IMR-90 (cell line): ENCODE results near the gene SCFD1. TPM values are rescaled to one million over a fixed set of nuclear protein-coding genes. Genes with fewer than 3 reads are reported as not detected.

Source experiments
- ATAC-seq: fragments of 200-7000 bp; cut with Tn5 transposase; 2 replicates; pipeline ENCODE4 v1.9.1; 2020; ENCODE audit warnings: low read depth, mild to moderate bottlenecking, moderate library complexity
- BruUV-seq: library from RNA; stranded (reverse); fragments of 400-500 nt; replicated peaks from 2 replicates; lab custom pipeline; 2021; lab: Mats Ljungman, UMichigan
- CTCF ChIA-PET: fragments of 300-600 bp; formaldehyde crosslinking; extraction: SDS; loops from one replicate; lab custom pipeline; 2021; ENCODE audit warnings: antibody characterized with exemption; lab: Yijun Ruan, JAX
- POLR2A ChIA-PET: fragments of 300-600 bp; sonication (Branson Sonifier 250); formaldehyde crosslinking; loops from one replicate; lab custom pipeline; 2022; ENCODE audit warnings: antibody characterized with exemption; ENCODE audit not compliant: unreplicated experiment; lab: Charles Lee
- DNase-seq: peaks from one replicate; pipeline ENCODE4 v3.0.0; 2013
- H2AFZ ChIP-seq: replicated peaks from 2 replicates; pipeline ENCODE3; 2013; ENCODE audit warnings: low read length, mild to moderate bottlenecking; ENCODE audit not compliant: poor library complexity
- H2AK5ac ChIP-seq: 2 replicates; pipeline ENCODE4 v1.6.1; 2013; ENCODE audit warnings: low read depth, low read length, inconsistent platforms
- H2AK9ac ChIP-seq: replicated peaks from 2 replicates; pipeline ENCODE3; 2013; ENCODE audit warnings: mild to moderate bottlenecking, low read depth, low read length, moderate library complexity; ENCODE audit not compliant: poor library complexity
- H2BK120ac ChIP-seq: 2 replicates; pipeline ENCODE4 v1.6.1; 2013; ENCODE audit warnings: low read depth, low read length, inconsistent platforms
- H2BK15ac ChIP-seq: 3 replicates; pipeline ENCODE4 v1.6.1; 2013; ENCODE audit warnings: low read depth, low read length, inconsistent platforms
- H2BK20ac ChIP-seq: 2 replicates; pipeline ENCODE4 v1.6.1; 2013; ENCODE audit warnings: low read depth, mild to moderate bottlenecking, inconsistent platforms, low read length, moderate library complexity
- H2BK5ac ChIP-seq: 2 replicates; pipeline ENCODE4 v1.6.1; 2013; ENCODE audit warnings: mild to moderate bottlenecking, low read depth, low read length, inconsistent platforms; ENCODE audit not compliant: poor library complexity, severe bottlenecking
- H3K14ac ChIP-seq: replicated peaks from 2 replicates; pipeline ENCODE4 v1.6.1; 2013; ENCODE audit warnings: low read depth, low read length, inconsistent platforms
- H3K18ac ChIP-seq: 2 replicates; pipeline ENCODE4 v1.6.1; 2013; ENCODE audit warnings: low read depth, low read length, control low read depth
- H3K23ac ChIP-seq: 2 replicates; pipeline ENCODE4 v1.6.1; 2013; ENCODE audit warnings: low read depth, low read length, inconsistent platforms
- H3K27ac ChIP-seq: 2 replicates; pipeline ENCODE4 v1.5.1; 2013; ENCODE audit warnings: mild to moderate bottlenecking, control low read depth, low read length; ENCODE audit not compliant: insufficient read depth
- H3K27me3 ChIP-seq: 2 replicates; pipeline ENCODE4 v1.6.1; 2013; ENCODE audit warnings: low read length; ENCODE audit not compliant: control insufficient read depth, insufficient read depth
- H3K36me3 ChIP-seq: 2 replicates; pipeline ENCODE4 v1.6.1; 2013; ENCODE audit warnings: low read length, mixed read lengths; ENCODE audit not compliant: control insufficient read depth, insufficient read depth
- H3K4ac ChIP-seq: 2 replicates; pipeline ENCODE4 v1.6.1; 2013; ENCODE audit warnings: low read depth, low read length, inconsistent platforms
- H3K4me1 ChIP-seq: 2 replicates; pipeline ENCODE4 v1.6.1; 2013; ENCODE audit warnings: low read length, mixed read lengths; ENCODE audit not compliant: control insufficient read depth, insufficient read depth
- H3K4me2 ChIP-seq: 2 replicates; pipeline ENCODE4 v1.6.1; 2013; ENCODE audit warnings: low read depth, mild to moderate bottlenecking, control low read depth, low read length, moderate library complexity
- H3K4me3 ChIP-seq: 2 replicates; pipeline ENCODE4 v1.5.1; 2013; ENCODE audit warnings: low read depth, mild to moderate bottlenecking, control low read depth, low read length, moderate library complexity; ENCODE audit not compliant: insufficient read depth
- H3K56ac ChIP-seq: 2 replicates; pipeline ENCODE4 v1.6.1; 2013; ENCODE audit warnings: low read length, inconsistent platforms; ENCODE audit not compliant: insufficient read depth; ENCODE audit errors: extremely low read depth
- H3K79me1 ChIP-seq, 2 experiments: 2 replicates each; pipeline ENCODE4 v1.6.1; 2013; ENCODE audit warnings: low read length in 2 of 2, inconsistent platforms in 1 of 2, low read depth in 1 of 2
- H3K9ac ChIP-seq: 2 replicates; pipeline ENCODE4 v1.6.1; 2013; ENCODE audit warnings: low read depth, low read length, control low read depth
- H3K9me1 ChIP-seq: 2 replicates; pipeline ENCODE4 v1.6.1; 2013; ENCODE audit warnings: low read length, inconsistent platforms; ENCODE audit not compliant: insufficient read depth
- H3K9me3 ChIP-seq: 2 replicates; pipeline ENCODE4 v1.6.1; 2013; ENCODE audit warnings: low read length; ENCODE audit not compliant: control insufficient read depth, insufficient read depth
- H4K20me1 ChIP-seq: 2 replicates; pipeline ENCODE4 v1.6.1; 2013; ENCODE audit warnings: low read length, inconsistent platforms; ENCODE audit not compliant: insufficient read depth
- H4K5ac ChIP-seq: 2 replicates; pipeline ENCODE4 v1.6.1; 2013; ENCODE audit warnings: mild to moderate bottlenecking, low read depth, low read length, control low read depth
- H4K8ac ChIP-seq, 2 experiments: 2 replicates each; pipeline ENCODE4 v1.6.1; 2013; ENCODE audit warnings: low read depth in 2 of 2, low read length in 2 of 2, control low read depth in 1 of 2, inconsistent platforms in 1 of 2
- H4K91ac ChIP-seq: 2 replicates; pipeline ENCODE4 v1.6.1; 2013; ENCODE audit warnings: low read depth, low read length, inconsistent platforms; ENCODE audit not compliant: insufficient read depth
- CHD1 ChIP-seq: IDR thresholded peaks from 2 replicates; pipeline ENCODE4 v1.6.1; 2012; ENCODE audit warnings: low read depth, low read length, improper control_type of control experiment
- CTCF ChIP-seq: conservative IDR thresholded peaks from 2 replicates; pipeline ENCODE4 v1.5.1; 2012; ENCODE audit warnings: mild to moderate bottlenecking, low read depth, low read length, improper control_type of control experiment
- ELK1 ChIP-seq: fragments of 150-350 bp; IDR thresholded peaks from 2 replicates; pipeline ENCODE4 v1.6.1; 2016; ENCODE audit warnings: low read depth, mild to moderate bottlenecking, low read length, moderate library complexity, borderline replicate concordance
- FOS ChIP-seq: fragments of 150-350 bp; IDR thresholded peaks from 2 replicates; pipeline ENCODE4 v1.6.1; 2016; ENCODE audit warnings: low read depth, low read length
- MAFK ChIP-seq: IDR thresholded peaks from 2 replicates; pipeline ENCODE4 v1.6.1; 2012; ENCODE audit warnings: low read depth, low read length, improper control_type of control experiment
- MAZ ChIP-seq: IDR thresholded peaks from 2 replicates; pipeline ENCODE4 v1.6.1; 2012; ENCODE audit warnings: low read depth, mild to moderate bottlenecking, low read length, improper control_type of control experiment, moderate library complexity, borderline replicate concordance
- MXI1 ChIP-seq: IDR thresholded peaks from 2 replicates; pipeline ENCODE4 v1.6.1; 2012; ENCODE audit warnings: low read depth, mild to moderate bottlenecking, low read length, moderate library complexity, borderline replicate concordance
- RAD21 ChIP-seq: IDR thresholded peaks from 2 replicates; pipeline ENCODE4 v1.6.1; 2012; ENCODE audit warnings: low read length, improper control_type of control experiment
- RFX5 ChIP-seq: IDR thresholded peaks from 2 replicates; pipeline ENCODE4 v1.8.0; 2012; ENCODE audit warnings: low read depth, mild to moderate bottlenecking, low read length, moderate library complexity
- SMC3 ChIP-seq: fragments of 150-350 bp; IDR thresholded peaks from 2 replicates; pipeline ENCODE4 v1.6.1; 2016; ENCODE audit warnings: low read depth, mild to moderate bottlenecking, antibody characterized with exemption, low read length, moderate library complexity
- WGBS, 2 experiments: methylation state at CpG; one replicate each; pipeline versions ENCODE4 v1.1.5 to v1.1.7; 2013; ENCODE audit warnings: missing lambda C conversion rate in 2 of 2; ENCODE audit not compliant: insufficient read length in 1 of 2; ENCODE audit errors: extremely low coverage in 2 of 2; 5-methylcytosine and 5-hydroxymethylcytosine counted together
- dilution Hi-C: fragments of 300-500 bp; cut with HindIII; formaldehyde crosslinking; loops from one replicate; pipeline ENCODE4 v1.14.3; 2018; ENCODE audit warnings: low sequenced_read_pairs; ENCODE audit not compliant: unreplicated experiment
- in situ Hi-C: fragments of 300-500 bp; cut with MboI; formaldehyde crosslinking; loops from 3 replicates; pipeline ENCODE4 v1.14.3; 2019; ENCODE audit warnings: low sequenced_read_pairs, inconsistent platforms, mixed read lengths
- intact Hi-C: fragments of 100-400 bp; cut with micrococcal nuclease; formaldehyde crosslinking; loops from 2 replicates; pipeline ENCODE4 v1.10.0; 2022
- polyA plus RNA-seq, 3 experiments: library from polyadenylated mRNA; depleted of rRNA; stranded (reverse); fragments of >200 nt; gene quantifications; 2 replicates each; pipeline ENCODE4 v1.2.3, GENCODE V29; 2012; ENCODE audit warnings: low replicate concordance in 1 of 3
- total RNA-seq: library from RNA; depleted of rRNA; stranded (reverse); fragments of >200 nt; gene quantifications from 2 replicates; pipeline ENCODE4 v1.2.3, GENCODE V29; 2012

SCFD1 gene
- total and polyA plus RNA-seq, 2 of the 4 experiments (the other 2 are of a cell fraction): 51.4 to 74.0 TPM

GRCh38 chr14:30753452-30753851 is 131.3 kb downstream of the SCFD1 start (continued):
- no peak for TF ChIP-seq CTCF
- no peak for TF ChIP-seq MXI1

- Histone ChIP-seq H3K23ac (no peak overlapping the region), H3K56ac (no peak overlapping the region), H3K9me1 (no peaks in the 10 kb centered on the region; the same call in 1 of the 2 replicates), H4K5ac (no peak overlapping the region), H3K27ac (no peak overlapping the region), H3K4me1 (no peaks in the 10 kb centered on the region), H3K9me3 (no peaks in the 10 kb centered on the region), H3K9ac (no peak overlapping the region), H2AK5ac (no peak overlapping the region), H3K36me3 (no peaks in the 10 kb centered on the region), H3K4me3 (no peak overlapping the region), H3K27me3 (peaks cover 20% of the 10 kb centered on the region), H2BK120ac (no peak overlapping the region), H3K79me1 (no peaks in the 10 kb centered on the region), H3K4me2 (no peak overlapping the region), H2AFZ (peak overlapping the region; percentile 58), H4K8ac (no peak overlapping the region), H2BK20ac (no peak overlapping the region), H2BK5ac (no peak overlapping the region), H3K4ac (no peak overlapping the region), H4K91ac (no peak overlapping the region), H2BK15ac (no peak overlapping the region), H2AK9ac (no peak overlapping the region), H3K18ac (no peak overlapping the region), H4K20me1 (peaks cover 3% of the 10 kb centered on the region; the same call in 1 of the 2 replicates), H3K14ac (no peak overlapping the region)
- BruUV-seq: no TSS peak
- in situ Hi-C loops: no loop called here
- TF ChIP-seq RFX5: no peak
- no peak for TF ChIP-seq FOS
- no peak for TF ChIP-seq CHD1
- no peak for TF ChIP-seq MAFK
- TF ChIP-seq ELK1: no peak
- TF ChIP-seq SMC3: no peak
- no peak for TF ChIP-seq MAZ
- no peak for TF ChIP-seq RAD21
- WGBS, 2 experiments: no CpG with 5 or more reads among the region's 3 CpGs
- ChIA-PET POLR2A (no interaction called here), CTCF (no interaction called here)
- intact Hi-C loops: loop anchor here (5.0 kb wide), 1 partner anchor 43 kb away; no protein-coding TSS in a partner anchor
- DNase-seq (no peak), ATAC-seq (no peak)
- dilution Hi-C loops: no loop called here
Measured at GRCh38 chr14:30754778-30755177, 132.7 kb downstream of the SCFD1 start.
